Measurements from ENCODE around the gene PALS1.

Gene PALS1

GRCh38 chr14:67221248-67221981, 19.8 kb upstream of the PALS1 start:
- no peak overlapping the region for H3K4me3 ChIP-seq (ENCODE audit: low read length)
- peak; percentile 10 for DNase-seq (ENCODE audit: low read depth)
- TF ChIP-seq CTCF (IDR thresholded peaks at IDR 0.05; ENCODE audit: insufficient read depth, low read depth, low read length, missing control alignments): no peak

- DNase-seq (ENCODE audit: low read depth): no peak
- no peak for TF ChIP-seq CTCF (IDR thresholded peaks at IDR 0.05; ENCODE audit: insufficient read depth, low read depth, low read length, missing control alignments)
- no peak overlapping the region for H3K4me3 ChIP-seq (ENCODE audit: low read length)
Measured at GRCh38 chr14:67221982-67222328, 19.3 kb upstream of the PALS1 start.

- no peak for DNase-seq (ENCODE audit: low read depth)
- H3K4me3 ChIP-seq (ENCODE audit: low read length): no peak overlapping the region
- no peak for TF ChIP-seq CTCF (IDR thresholded peaks at IDR 0.05; ENCODE audit: insufficient read depth, low read depth, low read length, missing control alignments)
Measured at GRCh38 chr14:67225523-67225922, 15.7 kb upstream of the PALS1 start.

- DNase-seq (ENCODE audit: low read depth): peak; percentile 37
- H3K4me3 ChIP-seq (ENCODE audit: low read length): no peak overlapping the region
- no peak for TF ChIP-seq CTCF (IDR thresholded peaks at IDR 0.05; ENCODE audit: insufficient read depth, low read depth, low read length, missing control alignments)
Measured at GRCh38 chr14:67228325-67228984, 12.8 kb upstream of the PALS1 start.

GRCh38 chr14:67232066-67232465, 9.2 kb upstream of the PALS1 start:
- no peak for TF ChIP-seq CTCF (IDR thresholded peaks at IDR 0.05; ENCODE audit: insufficient read depth, low read depth, low read length, missing control alignments)
- no peak for DNase-seq (ENCODE audit: low read depth)
- H3K4me3 ChIP-seq (ENCODE audit: low read length): no peak overlapping the region

- no peak overlapping the region for H3K4me3 ChIP-seq (ENCODE audit: low read length)
- TF ChIP-seq CTCF (IDR thresholded peaks at IDR 0.05; ENCODE audit: insufficient read depth, low read depth, low read length, missing control alignments): no peak
- DNase-seq (ENCODE audit: low read depth): no peak
Measured at GRCh38 chr14:67232621-67233020, 8.6 kb upstream of the PALS1 start.

GRCh38 chr14:67237591-67237990, 3.6 kb upstream of the PALS1 start:
- no peak overlapping the region for H3K4me3 ChIP-seq (ENCODE audit: low read length)
- no peak for TF ChIP-seq CTCF (IDR thresholded peaks at IDR 0.05; ENCODE audit: insufficient read depth, low read depth, low read length, missing control alignments)
- DNase-seq (ENCODE audit: low read depth): no peak
